GM19099 (cell line): ENCODE results near the gene PAQR5.

Experiments
- POLR2A ChIP-seq: IDR thresholded peaks from 3 replicates; pipeline ENCODE4 v1.6.1; 2011; ENCODE audit warnings: low read depth; ENCODE audit not compliant: insufficient read length; ENCODE audit errors: extremely low read depth

PAQR5 gene

DNA sequence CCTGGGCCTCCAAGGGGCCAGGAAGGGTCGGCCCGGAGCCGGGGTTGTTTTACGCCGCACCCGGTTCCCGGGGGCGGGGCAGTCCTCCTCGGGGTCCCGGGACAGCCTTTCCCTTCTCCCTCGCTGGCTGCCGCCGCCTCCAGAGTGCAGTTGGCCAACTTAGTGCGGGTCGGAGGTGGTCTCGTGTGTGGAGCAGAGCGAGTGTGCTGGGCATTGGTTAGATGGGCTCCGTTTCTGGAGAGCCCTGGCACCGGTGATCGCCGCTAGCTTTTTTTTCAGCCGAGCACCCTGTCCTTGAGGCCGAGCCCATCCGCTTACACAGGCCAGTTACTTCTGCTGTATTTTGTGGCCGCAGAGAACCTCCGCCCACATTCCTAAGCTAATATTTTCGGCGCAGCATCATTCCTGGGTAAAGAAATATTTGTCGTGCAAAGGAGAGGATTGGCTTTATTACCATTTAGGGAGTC, 116.0 kb downstream of the PAQR5 start:
- TF ChIP-seq POLR2A = no peak

DNA sequence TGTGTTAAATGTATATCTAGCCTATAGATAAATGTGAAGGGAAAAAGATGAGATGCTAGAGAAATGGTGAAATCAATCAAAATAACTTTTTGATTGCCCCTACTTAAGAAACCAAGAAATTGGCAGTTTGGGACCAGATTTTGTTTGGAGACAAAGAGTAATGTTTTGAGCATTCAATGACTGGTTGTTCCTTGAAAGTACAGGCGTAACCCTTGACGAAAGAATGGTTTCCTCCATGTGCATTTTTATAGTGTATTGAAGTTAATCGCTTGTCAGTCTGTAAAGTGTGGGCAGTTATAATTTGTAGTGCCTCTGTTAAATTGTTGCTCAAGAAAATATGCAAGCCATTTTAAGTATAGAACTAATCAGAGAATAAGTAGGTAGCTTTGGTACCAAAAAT, 116.7 kb downstream of the PAQR5 start:
- no peak for TF ChIP-seq POLR2A

DNA sequence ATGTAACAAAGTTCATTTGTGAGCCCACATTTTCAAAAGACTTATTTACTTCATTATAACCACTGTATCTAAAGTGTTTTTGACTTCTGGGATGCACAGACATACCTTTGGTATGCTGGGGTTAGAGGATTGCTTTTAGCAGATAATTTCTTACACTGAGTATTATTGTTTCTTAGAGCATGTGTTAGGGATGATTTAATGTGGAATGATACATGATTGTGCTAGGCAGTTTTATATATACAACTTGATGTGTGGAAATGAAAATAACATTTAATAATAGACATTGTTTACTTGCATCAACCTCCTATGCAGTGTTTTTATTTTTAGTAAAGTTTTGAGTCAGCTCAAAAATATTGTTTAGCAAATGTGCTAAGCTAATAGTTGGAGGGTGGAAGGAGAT, 118.9 kb downstream of the PAQR5 start:
- TF ChIP-seq POLR2A = no peak

DNA sequence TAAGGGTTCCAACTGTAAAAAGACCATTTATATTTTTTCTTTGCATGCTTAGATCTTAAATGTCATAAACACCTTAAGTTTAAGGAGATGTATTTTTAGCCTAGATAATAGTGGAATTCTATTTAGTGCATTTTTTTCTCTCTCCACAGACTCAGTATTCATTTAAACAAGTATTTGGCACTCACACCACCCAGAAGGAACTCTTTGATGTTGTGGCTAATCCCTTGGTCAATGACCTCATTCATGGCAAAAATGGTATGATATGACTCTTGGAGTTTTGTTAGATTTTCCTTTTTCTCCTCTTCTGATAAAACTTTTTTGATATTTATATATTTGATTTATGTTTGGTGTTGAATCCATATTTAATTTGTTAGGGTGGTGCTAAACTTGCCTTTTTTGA, 122.8 kb downstream of the PAQR5 start:
- no peak for TF ChIP-seq POLR2A

DNA sequence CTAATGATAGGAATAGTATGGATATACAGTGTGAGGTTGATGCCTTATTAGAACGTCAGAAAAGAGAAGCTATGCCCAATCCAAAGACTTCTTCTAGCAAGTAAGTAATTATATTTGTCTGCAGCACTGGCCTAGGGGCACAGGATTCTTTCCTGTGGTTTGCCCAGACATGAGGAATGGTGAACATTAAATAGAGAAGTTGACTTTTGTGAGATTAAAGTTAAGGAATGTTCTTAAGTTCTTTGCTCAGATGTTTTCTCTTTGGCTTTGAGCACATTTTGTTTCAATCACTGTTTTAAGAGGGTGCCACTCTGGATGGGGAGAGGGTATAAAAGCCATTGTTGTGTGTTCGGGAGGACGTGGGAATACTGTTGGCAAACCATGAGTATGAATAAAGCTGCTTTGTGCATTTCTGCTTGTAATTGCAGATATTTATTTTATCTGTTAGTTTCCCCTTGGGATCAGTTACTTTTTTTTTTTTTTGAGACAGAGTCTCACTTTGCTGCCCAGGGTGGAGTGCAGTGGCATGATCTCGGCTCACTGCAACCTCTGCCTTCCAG, 123.7 kb downstream of the PAQR5 start:
- no peak for TF ChIP-seq POLR2A

DNA sequence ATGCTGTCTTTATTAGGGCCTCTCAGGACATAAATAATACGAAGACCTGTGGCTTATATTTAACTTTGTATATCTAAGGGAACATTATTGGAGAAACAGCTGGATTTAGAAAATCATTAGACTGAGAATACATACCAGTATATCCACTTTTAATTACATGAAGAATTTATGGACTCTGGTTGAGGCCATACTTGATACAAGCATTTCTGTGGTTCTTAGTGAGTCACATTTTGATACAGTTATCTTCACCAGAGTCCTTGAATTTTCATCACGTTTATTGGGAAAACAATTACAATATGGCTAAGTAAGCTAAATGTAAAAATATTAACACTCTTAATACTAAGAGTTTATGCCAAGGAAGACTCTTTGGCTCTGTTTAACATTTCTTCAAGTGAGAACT, 125.3 kb downstream of the PAQR5 start:
- no peak for TF ChIP-seq POLR2A

DNA sequence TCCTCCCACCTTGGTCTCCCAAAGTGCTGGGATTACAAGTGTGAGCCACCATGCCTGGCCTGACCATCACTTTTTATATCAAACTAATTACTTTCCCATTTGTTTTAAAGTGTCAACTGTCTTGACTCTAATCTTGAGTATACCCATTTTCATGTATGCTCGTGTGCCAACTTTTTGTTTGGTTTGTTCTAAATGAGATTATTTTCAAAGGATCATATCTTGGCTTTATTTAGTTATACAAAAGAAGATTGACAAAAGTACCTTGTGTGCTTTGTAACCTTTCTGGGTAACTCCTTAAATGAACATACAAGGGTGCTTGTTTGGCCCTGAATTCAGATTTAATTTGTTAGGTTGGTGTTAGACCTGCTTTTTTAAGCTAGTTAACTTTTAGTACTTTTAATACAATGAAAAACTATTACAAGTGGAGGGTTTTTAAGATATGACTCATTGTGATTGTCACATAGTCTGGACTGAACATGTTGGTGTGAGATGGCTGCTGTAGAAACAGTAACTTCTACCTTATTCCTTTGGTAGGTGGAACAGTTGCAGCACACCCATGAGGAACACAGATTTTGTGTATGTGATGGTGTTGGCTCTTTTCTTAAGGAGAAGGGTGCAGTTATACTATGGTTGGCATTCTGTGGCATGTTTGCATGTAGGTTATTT, 126.2 kb downstream of the PAQR5 start:
- TF ChIP-seq POLR2A = no peak

DNA sequence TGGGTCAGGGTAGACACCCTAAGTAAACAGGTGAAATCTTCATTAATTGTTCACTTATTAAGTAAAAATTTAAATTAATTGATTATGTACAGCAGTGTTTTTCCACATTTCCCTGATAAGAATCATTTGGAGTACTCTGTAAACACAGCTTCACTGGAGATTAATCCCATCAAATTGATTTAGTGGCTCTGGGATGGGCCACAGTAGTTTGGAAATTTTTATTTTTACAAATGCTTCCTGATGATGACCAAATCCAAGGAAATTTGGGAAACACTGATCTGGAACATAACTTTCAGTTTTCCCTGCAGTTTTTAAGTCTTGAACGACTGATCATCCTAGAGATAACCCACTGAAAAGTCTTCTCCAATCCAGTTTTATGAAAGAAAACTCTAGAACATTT, 135.1 kb downstream of the PAQR5 start:
- TF ChIP-seq POLR2A = no peak

DNA sequence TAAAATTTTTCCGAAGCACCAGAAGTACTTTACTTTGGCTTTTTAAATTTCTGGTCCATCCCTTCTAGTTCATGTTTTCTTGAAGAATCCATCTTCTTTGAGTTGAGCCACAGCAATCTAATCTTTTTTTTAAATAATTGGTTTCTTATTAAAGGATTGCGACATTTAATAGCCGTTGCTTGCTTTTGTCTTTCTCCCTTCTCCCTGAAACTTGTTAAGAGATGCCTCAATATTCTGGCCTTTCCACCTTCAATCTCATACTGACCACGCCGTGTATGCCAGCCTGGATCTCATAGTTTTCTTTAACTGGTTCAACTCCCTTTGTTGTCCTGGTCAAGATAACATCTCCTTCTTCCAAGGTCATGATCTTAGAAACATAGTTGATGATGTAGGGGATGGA, 135.5 kb downstream of the PAQR5 start:
- no peak for TF ChIP-seq POLR2A

DNA sequence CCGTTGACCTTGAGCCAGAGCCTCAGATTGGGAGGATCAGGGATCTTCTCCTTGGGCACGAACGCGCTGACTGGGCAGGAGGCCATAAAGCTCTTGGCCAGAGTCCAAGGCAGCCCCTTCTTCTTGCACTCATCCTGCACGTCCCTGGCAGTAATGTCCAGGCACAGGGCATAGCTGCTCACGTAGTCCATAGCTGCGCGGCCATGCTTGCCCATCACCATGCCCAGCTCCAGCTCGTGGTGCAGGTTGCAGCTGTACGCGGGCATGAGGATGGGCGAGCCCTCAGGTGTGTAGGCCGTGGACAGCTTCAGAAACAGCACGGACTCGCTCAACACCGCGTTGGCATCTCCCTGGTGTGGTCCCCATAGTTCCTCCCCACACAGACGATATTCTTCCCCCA, 136.0 kb downstream of the PAQR5 start:
- TF ChIP-seq POLR2A = no peak

DNA sequence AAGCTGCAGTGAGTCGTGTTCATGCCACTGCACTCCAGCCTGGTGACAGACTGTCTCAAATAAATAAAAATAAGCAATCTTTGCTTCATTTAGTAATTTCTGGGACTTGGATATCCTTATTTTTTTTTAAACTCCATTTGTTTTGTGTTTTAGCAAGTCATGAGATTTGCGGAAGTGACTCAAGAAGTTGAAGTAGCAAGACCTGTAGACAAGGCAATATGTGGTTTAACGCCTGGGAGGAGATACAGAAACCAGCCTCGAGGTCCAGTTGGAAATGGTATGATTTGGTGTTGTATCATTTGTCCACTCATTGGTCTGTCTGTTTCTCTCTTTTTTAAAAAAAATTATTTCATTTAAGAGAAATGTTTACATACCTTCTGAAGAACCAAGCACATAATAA, 137.3 kb downstream of the PAQR5 start:
- TF ChIP-seq POLR2A = no peak

DNA sequence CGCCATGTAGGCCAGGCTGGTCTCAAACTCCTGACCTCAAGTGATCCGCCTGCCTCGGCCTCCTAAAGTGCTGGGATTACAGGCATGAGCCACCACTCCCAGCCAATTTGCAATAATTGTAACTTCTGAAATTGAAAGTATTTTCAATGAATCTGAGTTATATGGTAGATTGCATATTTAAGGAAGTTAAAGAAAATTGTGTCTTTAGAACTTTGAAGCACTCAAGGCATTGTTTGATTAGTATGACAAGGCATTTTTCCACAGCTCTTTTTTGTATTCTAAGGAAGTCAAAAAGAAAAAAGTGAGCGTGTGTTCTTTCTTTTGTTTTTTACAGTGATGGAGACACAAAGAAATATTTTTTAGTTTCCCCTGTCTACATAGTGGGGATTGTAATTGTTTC, 138.2 kb downstream of the PAQR5 start:
- TF ChIP-seq POLR2A = no peak

DNA sequence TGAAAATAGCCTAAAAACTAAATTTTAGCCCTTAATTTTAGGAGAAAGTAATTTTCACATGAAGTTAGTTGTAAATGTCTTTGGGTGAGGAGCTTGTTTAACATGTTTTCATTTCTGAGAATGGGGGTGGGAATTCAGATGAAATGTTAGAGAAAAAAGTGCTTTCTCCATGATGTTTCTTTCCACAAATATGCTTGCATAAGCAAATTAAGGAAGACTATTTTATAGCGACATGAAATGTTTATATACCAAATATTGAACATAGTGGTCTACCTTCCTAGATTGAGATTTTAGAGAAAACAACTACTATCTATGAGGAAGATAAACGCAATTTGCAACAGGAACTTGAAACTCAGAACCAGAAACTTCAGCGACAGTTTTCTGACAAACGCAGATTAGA, 140.9 kb downstream of the PAQR5 start:
- TF ChIP-seq POLR2A = no peak

DNA sequence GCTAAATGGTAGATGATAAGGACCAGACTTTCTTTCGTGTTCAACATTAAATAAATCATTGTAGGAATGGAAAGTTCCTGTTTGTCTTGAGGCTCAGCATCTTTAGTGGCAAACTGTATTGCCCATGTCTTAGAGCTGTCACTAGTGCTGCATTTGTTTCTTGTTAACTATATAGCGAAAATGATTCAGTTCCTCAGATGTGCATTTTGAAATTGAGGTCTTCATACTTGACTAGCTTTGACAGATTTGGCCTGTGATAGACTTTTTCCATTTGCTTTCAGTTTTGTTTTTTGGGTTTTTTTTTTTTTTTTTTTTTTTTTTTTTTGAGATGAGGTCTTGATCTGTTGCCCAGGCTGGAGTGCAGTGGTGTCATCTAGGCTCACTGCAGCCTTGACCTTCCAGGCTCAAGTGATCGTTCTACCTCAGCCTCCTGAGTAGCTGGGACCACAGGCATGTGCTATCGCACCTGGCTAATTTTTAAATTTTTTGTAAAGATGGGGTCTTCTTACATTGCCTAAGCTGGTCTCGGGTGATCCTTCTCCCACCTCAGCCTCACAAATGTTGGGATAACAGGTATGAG, 144.4 kb downstream of the PAQR5 start:
- no peak for TF ChIP-seq POLR2A

DNA sequence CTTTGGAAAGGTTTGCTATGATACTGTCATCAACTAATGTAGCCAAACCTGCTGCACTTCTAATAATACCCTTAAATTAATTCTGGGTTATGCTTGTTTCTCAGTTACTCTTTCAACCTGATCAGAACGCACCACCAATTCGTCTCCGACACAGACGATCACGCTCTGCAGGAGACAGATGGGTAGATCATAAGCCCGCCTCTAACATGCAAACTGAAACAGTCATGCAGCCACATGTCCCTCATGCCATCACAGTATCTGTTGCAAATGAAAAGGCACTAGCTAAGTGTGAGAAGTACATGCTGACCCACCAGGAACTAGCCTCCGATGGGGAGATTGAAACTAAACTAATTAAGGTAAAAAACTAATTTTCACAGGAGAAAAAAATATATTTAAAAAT, 146.0 kb downstream of the PAQR5 start:
- no peak for TF ChIP-seq POLR2A

DNA sequence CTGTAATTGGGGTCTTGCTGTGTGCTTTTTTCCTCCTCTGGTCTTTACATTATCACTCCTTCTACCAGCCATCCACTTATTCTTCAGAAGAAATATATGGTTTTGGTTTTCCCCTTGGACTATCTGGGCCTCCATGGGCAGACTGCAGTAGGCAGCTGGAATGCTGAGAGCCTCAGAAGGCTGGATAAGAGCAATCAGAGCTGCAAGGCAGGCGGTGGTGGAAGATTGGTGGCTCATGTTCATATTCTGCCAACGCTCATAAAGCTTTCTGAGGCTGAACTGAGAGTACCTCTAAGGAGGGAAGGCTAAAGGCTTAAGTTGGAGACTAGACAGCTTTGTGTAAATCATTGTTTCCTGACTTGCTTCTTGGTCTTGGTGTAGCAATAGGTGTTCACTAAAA, 148.2 kb downstream of the PAQR5 start:
- no peak for TF ChIP-seq POLR2A
